Neural crest cell (in vitro differentiated cells): ENCODE measurements around the gene DEPP1. TPM values are rescaled to one million over a fixed set of nuclear protein-coding genes. Genes with fewer than 3 reads are reported as not detected.
A peak's percentile ranks its signal among the peaks of the same experiment; 100 is the strongest.

ENCODE experiments used
- DNase-seq: peaks from one replicate; pipeline ENCODE4 v3.0.0; 2021; ENCODE audit warnings: low read depth, mixed read lengths, low spot score
- H3K27ac Mint-ChIP-seq: one replicate; pipeline ENCODE4 v1.8.0; 2021; ENCODE audit warnings: mild to moderate bottlenecking, mixed read lengths; ENCODE audit not compliant: unreplicated experiment
- H3K27me3 Mint-ChIP-seq: 2 replicates; pipeline ENCODE4 v1.8.0; 2021; ENCODE audit warnings: low read depth, mild to moderate bottlenecking, mixed read lengths
- H3K36me3 Mint-ChIP-seq: 2 replicates; pipeline ENCODE4 v1.8.0; 2021; ENCODE audit warnings: low read depth, mild to moderate bottlenecking, mixed read lengths
- H3K4me1 Mint-ChIP-seq: 2 replicates; pipeline ENCODE4 v1.8.0; 2021; ENCODE audit warnings: mixed read lengths
- H3K4me3 Mint-ChIP-seq: one replicate; pipeline ENCODE4 v1.8.0; 2021; ENCODE audit warnings: mild to moderate bottlenecking, mixed read lengths
- H3K9me3 Mint-ChIP-seq: 2 replicates; pipeline ENCODE4 v1.8.0; 2021; ENCODE audit warnings: mixed read lengths
- total RNA-seq: library from RNA; stranded (reverse); gene quantifications from 2 replicates; pipeline ENCODE4 v1.2.1, GENCODE V29; 2021
- TF ChIP-seq, protein P1 (sequence below): fragments of 200-600 bp; sonication (generic); conservative IDR thresholded peaks from 2 replicates; pipeline ENCODE4 v1.5.0; 2021; ENCODE audit warnings: antibody characterized with exemption, mild to moderate bottlenecking

Gene DEPP1
- total RNA-seq, 1 donor from 2014 or later: 1.1 TPM

- Mint-ChIP-seq H3K27ac (no peak overlapping the region), H3K4me1 (peaks cover 55% of the 10 kb centered on the region), H3K27me3 (no peaks in the 10 kb centered on the region), H3K36me3 (peaks cover 5% of the 10 kb centered on the region), H3K4me3 (no peak overlapping the region), H3K9me3 (no peaks in the 10 kb centered on the region)
- no peak for DNase-seq
- TF ChIP-seq, protein P1, sequence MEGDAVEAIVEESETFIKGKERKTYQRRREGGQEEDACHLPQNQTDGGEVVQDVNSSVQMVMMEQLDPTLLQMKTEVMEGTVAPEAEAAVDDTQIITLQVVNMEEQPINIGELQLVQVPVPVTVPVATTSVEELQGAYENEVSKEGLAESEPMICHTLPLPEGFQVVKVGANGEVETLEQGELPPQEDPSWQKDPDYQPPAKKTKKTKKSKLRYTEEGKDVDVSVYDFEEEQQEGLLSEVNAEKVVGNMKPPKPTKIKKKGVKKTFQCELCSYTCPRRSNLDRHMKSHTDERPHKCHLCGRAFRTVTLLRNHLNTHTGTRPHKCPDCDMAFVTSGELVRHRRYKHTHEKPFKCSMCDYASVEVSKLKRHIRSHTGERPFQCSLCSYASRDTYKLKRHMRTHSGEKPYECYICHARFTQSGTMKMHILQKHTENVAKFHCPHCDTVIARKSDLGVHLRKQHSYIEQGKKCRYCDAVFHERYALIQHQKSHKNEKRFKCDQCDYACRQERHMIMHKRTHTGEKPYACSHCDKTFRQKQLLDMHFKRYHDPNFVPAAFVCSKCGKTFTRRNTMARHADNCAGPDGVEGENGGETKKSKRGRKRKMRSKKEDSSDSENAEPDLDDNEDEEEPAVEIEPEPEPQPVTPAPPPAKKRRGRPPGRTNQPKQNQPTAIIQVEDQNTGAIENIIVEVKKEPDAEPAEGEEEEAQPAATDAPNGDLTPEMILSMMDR: no peak
Observed at GRCh38 chr10:44969854-44970253, 8.8 kb downstream of the DEPP1 start.

- Mint-ChIP-seq H3K4me1 (peaks cover 55% of the 10 kb centered on the region), H3K27ac (peak overlapping the region; percentile 1), H3K9me3 (no peaks in the 10 kb centered on the region), H3K4me3 (no peak overlapping the region), H3K27me3 (no peaks in the 10 kb centered on the region), H3K36me3 (peaks cover 5% of the 10 kb centered on the region)
- no peak for DNase-seq
- TF ChIP-seq, protein P1: no peak
Observed at GRCh38 chr10:44968500-44969400, 9.9 kb downstream of the DEPP1 start.

DNA sequence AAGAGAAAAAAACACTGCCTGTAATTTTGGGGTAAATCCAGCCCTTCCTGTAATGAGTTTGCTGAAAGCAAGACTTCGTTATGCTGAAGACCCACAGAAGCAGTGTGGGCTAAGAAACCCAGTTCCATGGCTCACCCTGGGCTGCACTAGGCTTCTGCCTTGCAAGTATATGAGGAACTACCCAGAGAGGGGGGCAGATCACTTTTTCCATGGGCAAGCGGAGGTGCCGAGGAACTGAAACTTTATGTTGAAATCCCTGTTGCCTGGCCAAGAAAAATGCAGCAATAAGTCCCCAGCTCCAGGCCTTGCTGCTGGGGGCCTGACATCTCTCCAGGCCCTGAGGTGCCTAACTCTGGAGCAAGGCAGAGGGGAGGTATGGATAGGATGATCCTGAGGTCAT is 10.5 kb downstream of the DEPP1 start:
- no peak overlapping the region for H3K4me3 Mint-ChIP-seq
- TF ChIP-seq, protein P1: no peak
- no peak for DNase-seq
- H3K27me3 Mint-ChIP-seq: no peaks in the 10 kb centered on the region
- H3K9me3 Mint-ChIP-seq: no peaks in the 10 kb centered on the region
- peaks cover 5% of the 10 kb centered on the region for H3K36me3 Mint-ChIP-seq
- H3K27ac Mint-ChIP-seq: no peak overlapping the region
- peaks cover 56% of the 10 kb centered on the region for H3K4me1 Mint-ChIP-seq

- TF ChIP-seq, protein P1: no peak
- Mint-ChIP-seq H3K27me3 (no peaks in the 10 kb centered on the region), H3K4me1 (peaks cover 61% of the 10 kb centered on the region), H3K36me3 (peaks cover 5% of the 10 kb centered on the region), H3K27ac (no peak overlapping the region), H3K9me3 (no peaks in the 10 kb centered on the region), H3K4me3 (peak overlapping the region; percentile 19)
- no peak for DNase-seq
Observed at GRCh38 chr10:44967616-44968015, 11.0 kb downstream of the DEPP1 start.

DNA sequence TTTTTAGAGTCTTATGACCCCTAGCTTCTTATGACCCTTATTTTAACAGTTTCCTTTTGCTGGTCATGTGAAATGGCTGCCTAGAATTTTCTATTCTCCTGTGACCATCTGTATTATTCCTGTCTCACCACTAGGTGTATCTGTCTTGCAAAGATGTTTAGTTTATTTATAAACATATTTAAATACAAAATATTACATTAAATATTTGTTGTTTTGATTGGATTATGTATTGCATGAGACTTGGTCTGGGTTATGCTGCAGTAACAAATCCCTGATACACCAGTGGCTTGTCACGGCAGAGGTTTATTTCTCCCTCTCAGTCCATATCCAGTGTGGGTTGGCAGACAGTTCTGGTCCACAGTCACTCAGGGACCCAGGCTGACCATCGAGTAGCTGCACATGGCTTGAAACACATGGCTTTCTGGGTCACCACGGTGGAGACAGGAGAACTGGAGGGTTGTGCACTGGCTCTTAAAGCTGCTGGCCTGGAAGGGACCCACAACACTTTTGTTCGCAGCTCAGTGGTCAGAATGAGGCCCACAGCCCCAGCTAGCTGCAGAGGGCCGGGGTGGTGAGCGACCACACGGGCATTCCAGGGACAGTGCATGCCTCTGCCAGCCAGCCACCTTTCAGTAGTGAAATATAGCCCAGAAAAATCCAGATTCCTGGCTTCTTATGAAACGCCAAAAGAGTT is 11.6 kb downstream of the DEPP1 start:
- no peak for DNase-seq
- Mint-ChIP-seq H3K4me1 (peaks cover 67% of the 10 kb centered on the region), H3K27ac (no peak overlapping the region), H3K27me3 (no peaks in the 10 kb centered on the region), H3K4me3 (no peak overlapping the region), H3K36me3 (peaks cover 5% of the 10 kb centered on the region), H3K9me3 (no peaks in the 10 kb centered on the region)
- TF ChIP-seq, protein P1: peak; percentile 52
